Measurements from ENCODE around the gene ASB3.

ASB3 gene

DNA sequence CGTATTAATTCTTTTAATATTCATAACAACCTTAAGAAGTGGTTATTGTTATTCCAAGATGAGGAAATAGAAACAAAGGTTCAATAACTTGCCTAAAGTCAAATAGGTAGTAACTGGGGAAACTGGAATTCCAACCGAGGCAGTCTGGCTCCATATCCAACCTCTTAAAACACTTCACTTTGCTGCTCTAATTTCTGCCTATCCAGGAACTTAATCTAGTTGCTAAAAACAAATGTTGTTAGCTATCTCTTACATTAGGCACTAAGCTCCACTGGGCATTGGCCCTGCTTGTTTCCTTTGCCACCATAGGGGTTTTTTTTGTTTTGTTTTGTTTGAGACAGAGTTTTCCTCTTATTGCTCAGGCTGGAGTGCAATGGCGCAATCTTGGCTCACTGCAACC, 24.8 kb upstream of the ASB3 start:
- no peak overlapping the region for H3K27ac Mint-ChIP-seq
- H3K36me3 Mint-ChIP-seq, result peaks cover 100% of the 10 kb centered on the region
- no peaks in the 10 kb centered on the region for H3K4me1 Mint-ChIP-seq
- H3K4me3 Mint-ChIP-seq, result no peak overlapping the region
- H3K9me3 Mint-ChIP-seq, result no peaks in the 10 kb centered on the region
- no peak for ATAC-seq
- no peak for DNase-seq (ENCODE audit: low spot score in 2 of 2)

DNA sequence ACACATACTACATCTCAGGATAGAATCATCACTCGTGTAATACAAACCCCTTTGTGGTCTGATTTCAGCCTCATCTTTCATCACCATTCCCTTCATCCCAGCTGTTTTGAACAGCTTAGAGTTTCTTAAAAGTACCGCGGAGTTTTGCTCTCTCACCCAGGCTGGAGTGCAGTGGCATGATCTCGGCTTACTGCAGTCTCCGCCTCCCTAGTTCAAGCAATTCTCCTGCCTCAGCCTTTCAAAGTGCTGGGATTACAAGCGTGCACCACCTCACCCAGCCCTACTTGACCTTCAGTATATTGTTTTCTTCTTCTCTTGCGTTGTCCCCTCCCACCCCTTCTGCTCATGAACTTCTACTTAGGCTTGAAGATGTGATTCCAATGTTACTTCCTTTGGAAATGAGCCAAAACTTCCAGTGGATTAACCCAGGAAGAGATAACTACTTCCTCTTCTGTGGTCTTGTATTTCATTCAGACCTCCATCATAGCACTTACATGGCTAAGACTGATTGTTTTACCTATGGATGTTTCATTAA, 15.9 kb upstream of the ASB3 start:
- Mint-ChIP-seq H3K4me1 (no peaks in the 10 kb centered on the region), H3K36me3 (peaks cover 100% of the 10 kb centered on the region), H3K27ac (peak overlapping the region; percentile 59), H3K4me3 (no peak overlapping the region), H3K9me3 (no peaks in the 10 kb centered on the region)
- DNase-seq (ENCODE audit: low spot score in 2 of 2) (no peak), ATAC-seq (no peak)

GRCh38 chr2:53801547-53801946, 14.8 kb upstream of the ASB3 start:
- Mint-ChIP-seq H3K4me3 (no peak overlapping the region), H3K4me1 (no peaks in the 10 kb centered on the region), H3K9me3 (no peaks in the 10 kb centered on the region), H3K27ac (no peak overlapping the region), H3K36me3 (peaks cover 100% of the 10 kb centered on the region)
- DNase-seq (ENCODE audit: low spot score in 2 of 2) (no peak), ATAC-seq (no peak)

- Mint-ChIP-seq H3K36me3 (peaks cover 62% of the 10 kb centered on the region), H3K4me1 (no peaks in the 10 kb centered on the region), H3K27ac (no peak overlapping the region), H3K9me3 (no peaks in the 10 kb centered on the region), H3K4me3 (no peak overlapping the region)
- no peak for ATAC-seq
- no peak for DNase-seq (ENCODE audit: low spot score in 2 of 2)
Observed at GRCh38 chr2:53793821-53794220, 7.1 kb upstream of the ASB3 start.

- ATAC-seq, result no peak
Observed at GRCh38 chr2:53793261-53793660, 6.5 kb upstream of the ASB3 start.

GRCh38 chr2:53787614-53788289, 999 bp upstream of the ASB3 start:
- peak overlapping the region; percentile 94 for H3K27ac Mint-ChIP-seq
- ATAC-seq (peak; percentile 56), DNase-seq (ENCODE audit: low spot score in 2 of 2) (peak in 1 of 2 donors; percentile 6)
- peak overlapping the region; percentile 85 for H3K4me3 Mint-ChIP-seq
- H3K36me3 Mint-ChIP-seq, result peaks cover 36% of the 10 kb centered on the region
- peaks cover 24% of the 10 kb centered on the region for H3K4me1 Mint-ChIP-seq
- no peaks in the 10 kb centered on the region for H3K9me3 Mint-ChIP-seq

More at GRCh38 chr2:53793261-53793660, 6.5 kb upstream of the ASB3 start:
- Mint-ChIP-seq H3K4me3 (no peak overlapping the region), H3K36me3 (peaks cover 62% of the 10 kb centered on the region), H3K4me1 (no peaks in the 10 kb centered on the region), H3K9me3 (no peaks in the 10 kb centered on the region), H3K27ac (no peak overlapping the region)
- no peak for DNase-seq (ENCODE audit: low spot score in 2 of 2)

DNA sequence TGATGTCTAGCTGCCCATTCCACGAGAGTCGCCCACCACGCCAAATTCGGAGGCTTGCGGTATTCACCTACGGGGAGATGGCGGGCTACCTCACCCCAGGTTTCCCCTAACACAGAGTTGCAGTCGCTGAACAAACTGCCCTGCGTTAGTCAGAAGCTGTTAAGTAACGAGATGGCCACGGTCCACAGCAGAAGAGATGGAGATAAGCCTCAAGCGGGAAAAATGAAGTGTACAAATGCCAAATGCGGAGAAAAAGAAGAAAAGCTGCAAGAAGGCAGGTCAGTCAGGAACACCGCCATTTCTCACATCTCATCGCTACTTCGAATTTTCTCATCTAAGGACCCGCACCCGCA, 425 bp downstream of the ASB3 start:
- no peaks in the 10 kb centered on the region for H3K9me3 Mint-ChIP-seq
- H3K27ac Mint-ChIP-seq, result peak overlapping the region; percentile 94
- peak overlapping the region; percentile 85 for H3K4me3 Mint-ChIP-seq
- ATAC-seq (peak; percentile 62), DNase-seq (ENCODE audit: low spot score in 2 of 2) (peak in 1 of 2 donors; percentile 20)
- H3K4me1 Mint-ChIP-seq, result peaks cover 24% of the 10 kb centered on the region
- H3K36me3 Mint-ChIP-seq, result peaks cover 51% of the 10 kb centered on the region

GRCh38 chr2:53785366-53785765, 1.4 kb downstream of the ASB3 start:
- H3K4me1 Mint-ChIP-seq, result peaks cover 24% of the 10 kb centered on the region
- peaks cover 58% of the 10 kb centered on the region for H3K36me3 Mint-ChIP-seq
- no peak for DNase-seq (ENCODE audit: low spot score in 2 of 2)
- no peak for ATAC-seq
- peak overlapping the region; percentile 94 for H3K27ac Mint-ChIP-seq
- H3K9me3 Mint-ChIP-seq, result no peaks in the 10 kb centered on the region
- H3K4me3 Mint-ChIP-seq, result peak overlapping the region; percentile 85

- DNase-seq (ENCODE audit: low spot score in 2 of 2) (no peak), ATAC-seq (no peak)
- peaks cover 30% of the 10 kb centered on the region for H3K4me1 Mint-ChIP-seq
- peaks cover 61% of the 10 kb centered on the region for H3K36me3 Mint-ChIP-seq
- no peaks in the 10 kb centered on the region for H3K9me3 Mint-ChIP-seq
- H3K27ac Mint-ChIP-seq, result peak overlapping the region; percentile 94
- H3K4me3 Mint-ChIP-seq, result peak overlapping the region; percentile 85
Observed at GRCh38 chr2:53784436-53784835, 2.3 kb downstream of the ASB3 start.

DNA sequence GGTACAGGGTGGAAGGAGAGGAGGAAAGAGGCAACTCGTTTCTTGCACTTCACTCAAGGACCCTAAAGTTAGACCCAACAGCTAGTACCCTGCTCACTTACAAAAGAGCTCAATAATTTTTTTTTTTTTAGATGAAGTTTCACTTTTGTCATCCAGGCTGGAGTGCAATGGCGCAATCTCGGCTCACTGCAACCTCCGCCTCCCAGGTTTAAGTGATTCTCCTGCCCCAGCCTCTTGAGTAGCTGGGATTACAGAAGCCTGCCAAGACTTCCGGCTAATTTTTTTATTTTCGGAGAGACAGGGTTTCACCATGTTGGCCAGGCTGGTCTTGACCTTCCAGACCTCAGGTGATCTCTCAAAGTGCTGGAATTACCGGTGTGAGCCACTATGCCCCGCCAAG, 4.1 kb downstream of the ASB3 start:
- no peaks in the 10 kb centered on the region for H3K9me3 Mint-ChIP-seq
- H3K4me3 Mint-ChIP-seq, result no peak overlapping the region
- no peak for DNase-seq (ENCODE audit: low spot score in 2 of 2)
- ATAC-seq, result no peak
- H3K36me3 Mint-ChIP-seq, result peaks cover 66% of the 10 kb centered on the region
- H3K27ac Mint-ChIP-seq, result no peak overlapping the region
- H3K4me1 Mint-ChIP-seq, result peaks cover 28% of the 10 kb centered on the region

DNA sequence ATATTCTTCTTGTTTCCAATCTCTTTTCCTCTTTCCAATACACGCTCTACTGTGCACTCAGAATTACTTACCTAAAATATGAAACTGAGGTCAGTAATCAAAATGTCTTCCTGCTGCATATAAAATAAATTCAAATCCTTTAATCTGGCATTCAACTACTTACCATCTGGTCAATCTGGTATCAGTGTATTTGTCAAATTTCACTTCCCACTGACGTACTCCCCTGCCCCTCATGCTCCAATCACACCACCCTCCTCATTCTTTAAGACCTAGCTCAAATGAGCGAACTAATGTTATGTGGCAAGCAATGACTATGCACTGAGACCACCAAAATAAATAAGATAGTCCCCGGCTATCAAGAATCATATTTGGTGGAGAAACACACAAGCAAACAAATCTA, 6.7 kb downstream of the ASB3 start:
- Mint-ChIP-seq H3K9me3 (no peaks in the 10 kb centered on the region), H3K27ac (peak overlapping the region; percentile 45), H3K4me1 (peaks cover 22% of the 10 kb centered on the region), H3K36me3 (peaks cover 72% of the 10 kb centered on the region), H3K4me3 (no peak overlapping the region)
- ATAC-seq (no peak), DNase-seq (ENCODE audit: low spot score in 2 of 2) (no peak)

DNA sequence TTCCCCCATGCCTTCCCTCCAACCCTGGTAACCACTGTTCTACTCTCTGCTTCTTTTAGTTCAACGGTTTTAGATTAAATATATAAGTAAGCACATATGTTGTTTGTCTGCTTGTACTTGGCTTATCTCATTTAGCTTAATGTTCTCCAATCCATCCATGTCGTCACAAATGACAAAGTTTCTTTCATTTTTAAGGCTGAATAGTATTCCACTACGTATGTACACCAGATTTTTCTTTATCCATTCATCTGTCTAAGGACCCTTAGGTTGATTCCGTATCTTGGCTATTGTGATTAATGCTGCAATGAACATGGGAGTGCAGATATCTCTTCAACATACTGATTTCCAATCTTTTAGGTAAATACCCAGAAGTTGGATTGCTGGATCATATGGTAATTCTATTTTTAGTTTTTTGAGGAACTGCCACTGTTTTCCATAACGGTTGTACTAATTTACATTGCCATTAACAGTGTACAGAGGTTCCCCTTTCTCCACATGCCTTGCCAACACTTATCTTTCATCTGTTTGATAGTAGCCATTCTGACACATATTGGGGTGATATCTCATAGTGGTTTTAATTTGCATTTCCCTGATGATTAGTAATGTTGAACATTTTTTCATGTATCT, 8.1 kb downstream of the ASB3 start:
- no peak overlapping the region for H3K4me3 Mint-ChIP-seq
- no peak overlapping the region for H3K27ac Mint-ChIP-seq
- peaks cover 13% of the 10 kb centered on the region for H3K4me1 Mint-ChIP-seq
- no peak for DNase-seq (ENCODE audit: low spot score in 2 of 2)
- ATAC-seq, result no peak
- H3K36me3 Mint-ChIP-seq, result peaks cover 85% of the 10 kb centered on the region
- H3K9me3 Mint-ChIP-seq, result no peaks in the 10 kb centered on the region

DNA sequence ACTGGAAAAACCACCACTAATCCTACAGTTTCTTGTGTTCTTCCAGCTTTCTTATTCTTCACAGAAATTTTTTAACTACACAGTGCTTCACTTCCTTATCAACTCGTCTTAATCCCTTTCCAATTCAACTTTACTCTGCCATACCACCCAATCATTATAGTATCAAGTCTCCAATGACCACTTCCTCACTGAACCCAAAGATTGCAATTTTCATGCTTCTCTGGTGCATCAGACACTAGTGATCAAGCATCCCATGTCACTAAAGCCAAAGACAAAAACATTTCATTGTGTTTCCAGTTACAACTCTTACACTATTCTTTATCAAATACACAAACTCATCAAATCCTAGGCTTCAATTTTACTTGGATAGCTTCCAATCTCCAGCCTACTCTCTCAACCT, 9.6 kb downstream of the ASB3 start:
- no peak overlapping the region for H3K4me3 Mint-ChIP-seq
- H3K9me3 Mint-ChIP-seq, result no peaks in the 10 kb centered on the region
- H3K36me3 Mint-ChIP-seq, result peaks cover 88% of the 10 kb centered on the region
- peaks cover 13% of the 10 kb centered on the region for H3K4me1 Mint-ChIP-seq
- ATAC-seq, result no peak
- H3K27ac Mint-ChIP-seq, result no peak overlapping the region
- no peak for DNase-seq (ENCODE audit: low spot score in 2 of 2)

DNA sequence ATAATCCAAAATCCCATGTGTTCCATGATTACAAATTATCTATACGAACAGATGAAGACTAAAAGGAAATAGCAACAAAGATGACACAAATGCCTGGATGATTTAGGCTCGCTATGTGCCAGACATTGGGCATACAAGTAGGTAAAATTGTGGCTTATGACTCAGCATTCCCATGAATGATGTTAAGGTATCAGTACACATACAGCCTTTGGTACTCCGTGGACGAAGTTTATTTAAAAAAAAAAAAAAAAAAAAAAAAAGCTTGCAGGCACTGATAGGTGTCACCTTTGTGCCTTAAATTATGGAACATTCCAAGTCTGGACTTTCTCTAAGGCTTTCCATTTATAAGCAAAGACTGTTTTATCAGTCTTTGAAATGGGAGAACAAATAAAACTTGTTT, 16.5 kb downstream of the ASB3 start:
- Mint-ChIP-seq H3K36me3 (peaks cover 50% of the 10 kb centered on the region), H3K4me1 (peaks cover 34% of the 10 kb centered on the region), H3K4me3 (peak overlapping the region; percentile 92), H3K27ac (no peak overlapping the region), H3K9me3 (no peaks in the 10 kb centered on the region)
- no peak for DNase-seq (ENCODE audit: low spot score in 2 of 2)
- peak; percentile 60 for ATAC-seq

- Mint-ChIP-seq H3K4me1 (peaks cover 34% of the 10 kb centered on the region), H3K4me3 (peak overlapping the region; percentile 92), H3K36me3 (peaks cover 52% of the 10 kb centered on the region), H3K27ac (no peak overlapping the region), H3K9me3 (no peaks in the 10 kb centered on the region)
- no peak for ATAC-seq
- no peak for DNase-seq (ENCODE audit: low spot score in 2 of 2)
Observed at GRCh38 chr2:53769318-53769945, 17.3 kb downstream of the ASB3 start.

DNA sequence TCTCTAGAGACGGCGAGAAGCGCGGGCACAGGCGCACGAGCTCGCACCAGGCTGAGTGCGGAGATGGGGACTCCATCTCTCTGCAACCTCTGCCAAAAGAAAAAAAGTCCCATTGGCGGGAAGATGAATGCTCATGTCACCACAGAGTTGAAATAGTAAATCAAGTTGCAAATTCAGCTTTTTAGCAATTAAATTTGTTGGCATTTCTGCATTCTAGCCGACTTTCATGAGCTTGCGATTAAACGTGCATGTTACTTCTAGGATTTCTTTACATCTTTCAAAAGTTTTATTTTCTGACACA, 18.6 kb downstream of the ASB3 start:
- H3K4me1 Mint-ChIP-seq, result peaks cover 34% of the 10 kb centered on the region
- peak overlapping the region; percentile 96 for H3K27ac Mint-ChIP-seq
- DNase-seq (ENCODE audit: low spot score in 2 of 2), result no peak
- H3K9me3 Mint-ChIP-seq, result no peaks in the 10 kb centered on the region
- H3K36me3 Mint-ChIP-seq, result peaks cover 52% of the 10 kb centered on the region
- no peak for ATAC-seq
- peak overlapping the region; percentile 92 for H3K4me3 Mint-ChIP-seq

Measured in stimulated activated effector memory CD8-positive, alpha-beta T cell treated with anti-CD3 and anti-CD28 coated beads, Interleukin-12 subunit alpha, Interleukin-12 subunit beta, amount 100 ng/mL, for 72 hours (primary cell).